Stimulated activated naive CD8-positive, alpha-beta T cell treated with anti-CD3 and anti-CD28 coated beads, Interleukin-15, Interleukin-2, amounts not matched to agents 100 U/mL and 50 U/mL, for 24 hours (primary cell): ENCODE data around the gene RTCB.

Experiments used
- ATAC-seq: fragments of 150-1000 bp; cut with Tn5 transposase; one replicate; pipeline ENCODE4 v1.10.0; 2021
- DNase-seq: peaks from one replicate; pipeline ENCODE4 v3.0.0; 2021

Gene RTCB

DNA sequence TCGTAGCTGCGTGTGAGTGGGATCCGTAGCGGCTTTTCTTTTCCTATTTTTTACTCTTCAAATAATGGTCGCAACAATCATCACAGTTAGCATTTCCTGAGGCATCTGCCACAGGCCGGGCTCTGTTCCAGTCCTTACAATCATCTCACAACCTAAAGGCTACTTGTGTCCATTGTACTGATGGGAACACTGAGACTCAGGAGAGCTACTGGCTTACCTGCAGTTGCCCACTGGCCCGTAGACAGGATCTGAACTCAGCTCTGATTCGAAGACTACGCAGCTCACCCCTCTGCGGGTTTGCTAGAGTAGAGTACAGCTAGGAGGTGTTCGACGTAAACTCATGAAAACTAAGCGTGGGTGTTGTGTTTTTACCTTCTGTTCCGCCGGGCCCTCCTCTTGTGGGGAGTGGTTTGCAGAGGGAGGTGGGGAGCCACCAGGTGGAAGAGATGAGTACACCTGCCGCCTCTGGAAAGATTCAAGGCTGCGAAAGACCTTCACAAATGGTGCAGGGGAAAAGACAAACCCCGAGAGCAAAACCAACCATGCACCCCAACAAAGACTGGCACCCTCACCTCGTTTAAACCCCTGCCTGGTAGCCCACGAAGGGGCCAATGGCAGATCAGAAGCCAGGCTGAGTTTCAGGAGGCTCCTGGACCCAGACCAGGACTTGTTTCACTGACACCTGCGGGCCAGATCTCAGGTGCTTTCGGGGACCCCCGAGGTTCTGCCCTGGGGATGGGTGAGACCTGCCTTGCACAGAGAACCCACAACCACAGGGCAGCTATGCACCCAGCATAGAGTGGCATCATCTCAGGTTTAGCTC, 72.6 kb downstream of the RTCB start:
- ATAC-seq (no peak), DNase-seq (no peak)

DNA sequence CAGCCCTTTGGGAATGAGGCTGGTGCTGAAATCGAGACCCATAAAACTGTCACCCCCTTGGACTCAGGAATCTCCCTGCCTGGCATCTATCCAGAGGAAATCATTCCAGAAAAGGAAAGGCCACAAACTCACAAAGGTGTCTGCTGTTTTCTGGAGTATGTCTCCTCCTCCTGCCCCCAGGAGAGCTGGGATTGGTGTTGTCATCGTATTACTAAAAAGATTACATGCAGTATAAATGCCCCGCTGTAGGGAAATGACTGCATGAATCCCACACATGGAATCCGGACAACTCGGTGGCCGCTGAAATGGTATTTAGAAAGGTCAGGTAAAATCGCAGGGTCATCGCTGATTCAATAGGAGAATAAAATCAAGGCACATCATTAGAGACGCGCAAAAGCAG, 73.3 kb downstream of the RTCB start:
- ATAC-seq (no peak), DNase-seq (no peak)
